Peyer's patch (tissue), 4 donors: ENCODE results near the gene ENAM.

ENCODE experiments used
- CTCF ChIP-seq, 6 experiments: fragments of 450-650 bp in 4 of 6; fragments of 200-600 bp in 2 of 6; sonication (generic) in 1 of 6; IDR thresholded peaks; one replicate each; pipeline ENCODE4 v1.5.1; 2017 to 2019; ENCODE audit warnings: antibody characterized with exemption in 6 of 6, mild to moderate bottlenecking in 3 of 6, moderate library complexity in 1 of 6
- POLR2A ChIP-seq, 2 donors: fragments of 450-650 bp; IDR thresholded peaks; one replicate each; pipeline ENCODE4 v1.5.1; 2017; ENCODE audit warnings: antibody characterized with exemption in 2 of 2, mild to moderate bottlenecking in 2 of 2, moderate library complexity in 2 of 2

- TF ChIP-seq CTCF (IDR thresholded peaks at IDR 0.05) (no peak), POLR2A (IDR thresholded peaks at IDR 0.05) (no peak)
Observed at GRCh38 chr4:70678383-70678999, 49.9 kb downstream of the ENAM start.
